Measurements from ENCODE around the gene PODXL. TPM values are rescaled to one million over a fixed set of nuclear protein-coding genes. Genes with fewer than 3 reads are reported as not detected.
"Not testable (repeated sequence)": the region's sequence is repeated elsewhere in the genome, so short reads cannot be mapped to it uniquely, and the experiment has no call there.

The PODXL gene
- total and polyA plus RNA-seq, 8 donors = 23.0 to 71.5 (median 35.9) TPM

GRCh38 chr7:131521651-131522163, 34.7 kb downstream of the PODXL start:
- ATAC-seq (peak; percentile 86 to 95 (median 92)), DNase-seq (peak; percentile 84 to 95 (median 94)), FAIRE-seq (no peak)
- Histone ChIP-seq H3K27me3 (no peaks in the 10 kb centered on the region), H3K27ac (peak overlapping the region; percentile 65 to 86 (median 72)), H3K36me3 (no peaks in the 10 kb centered on the region), H3K9me3 (no peaks in the 10 kb centered on the region), H3K4me1 (peaks cover 21 to 49% (median 45%) of the 10 kb centered on the region in 3 donors), H3K4me3 (peak overlapping the region in 1 of 4 donors; percentile 11)
- intact Hi-C loops (cut with DNase I) = no loop called here
- no peak for TF ChIP-seq CTCF (IDR thresholded peaks at IDR 0.05)
- WGBS, 2 donors = 24 to 25% methylated on average over 7 of the region's 7 CpGs

- no peaks in the 10 kb centered on the region for H3K27me3 ChIP-seq
- no peak for TF ChIP-seq CTCF (IDR thresholded peaks at IDR 0.05)
- intact Hi-C loops (cut with DNase I) = no loop called here
- H3K4me3 ChIP-seq = no peak overlapping the region
- no peaks in the 10 kb centered on the region for H3K36me3 ChIP-seq
- peak overlapping the region in 2 of 4 donors; percentile 48 to 77 for H3K27ac ChIP-seq
- H3K9me3 ChIP-seq = no peaks in the 10 kb centered on the region
- peak in 2 of 6 donors; percentile 28 to 43 for DNase-seq
- 71 to 89% methylated on average over 11 of the region's 11 CpGs for WGBS, 2 donors
- H3K4me1 ChIP-seq = peaks cover 14 to 44% (median 36%) of the 10 kb centered on the region in 3 donors
- no peak for FAIRE-seq
- no peak for ATAC-seq
Observed at GRCh38 chr7:131518626-131519025, 37.8 kb downstream of the PODXL start.

GRCh38 chr7:131517218-131517923, 39.1 kb downstream of the PODXL start:
- DNase-seq (no peak), FAIRE-seq (no peak), ATAC-seq (no peak)
- intact Hi-C loops (cut with DNase I) = no loop called here
- Histone ChIP-seq H3K27me3 (no peaks in the 10 kb centered on the region), H3K27ac (no peak overlapping the region), H3K4me3 (no peak overlapping the region), H3K4me1 (peaks cover 8 to 34% (median 30%) of the 10 kb centered on the region in 3 donors), H3K9me3 (no peaks in the 10 kb centered on the region), H3K36me3 (no peaks in the 10 kb centered on the region)
- WGBS, 2 donors = 87 to 90% methylated on average over 19 of the region's 19 CpGs
- TF ChIP-seq CTCF (IDR thresholded peaks at IDR 0.05) = no peak

- FAIRE-seq; H3K27me3 ChIP-seq; ATAC-seq; H3K27ac ChIP-seq; H3K4me3 ChIP-seq; H3K9me3 ChIP-seq; intact Hi-C loops (cut with DNase I); H3K36me3 ChIP-seq: not testable (repeated sequence)
- 93 to 95% methylated on average over 7 of the region's 7 CpGs for WGBS, 2 donors
- peaks cover 2 to 22% (median 16%) of the 10 kb centered on the region in 3 donors for H3K4me1 ChIP-seq
- peak in 2 of 6 donors; percentile 5 to 24 for DNase-seq
Observed at GRCh38 chr7:131515471-131515870, 41.0 kb downstream of the PODXL start.

- H3K9me3 ChIP-seq = no peaks in the 10 kb centered on the region
- TF ChIP-seq CTCF (IDR thresholded peaks at IDR 0.05) = peak; percentile 93 to 96 (median 96)
- intact Hi-C loops (cut with DNase I) = no loop called here
- peaks cover 0 to 6% (median 5%) of the 10 kb centered on the region in 3 donors for H3K4me1 ChIP-seq
- no peaks in the 10 kb centered on the region for H3K27me3 ChIP-seq
- DNase-seq (peak; percentile 85 to 96 (median 92)), ATAC-seq (peak; percentile 98), FAIRE-seq (no peak)
- H3K4me3 ChIP-seq = no peak overlapping the region
- H3K27ac ChIP-seq = peak overlapping the region in 2 of 4 donors; percentile 48 to 62
- no peaks in the 10 kb centered on the region for H3K36me3 ChIP-seq
- WGBS, 2 donors = 37% methylated on average over 11 of the region's 11 CpGs
Observed at GRCh38 chr7:131513245-131514061, 43.0 kb downstream of the PODXL start.
